Endothelial cell of umbilical vein (primary cell): ENCODE data around the gene ITSN2. TPM values are rescaled to one million over a fixed set of nuclear protein-coding genes. Genes with fewer than 3 reads are reported as not detected.

Source experiments
- BruUV-seq: library from RNA; stranded (reverse); fragments of 400-500 nt; replicated peaks from 2 replicates; lab custom pipeline; 2021; lab: Mats Ljungman, UMichigan
- CTCF ChIA-PET: fragments of 300-600, 350-600 bp; sonication (Branson Sonifier 250); formaldehyde crosslinking; loops from one replicate; lab custom pipeline; 2021; ENCODE audit warnings: antibody characterized with exemption, inconsistent platforms; lab: Charles Lee
- POLR2A ChIA-PET: fragments of 300-600, 350-600 bp; sonication (Branson Sonifier 250); formaldehyde crosslinking; loops from one replicate; lab custom pipeline; 2021; ENCODE audit warnings: antibody characterized with exemption, inconsistent platforms; lab: Charles Lee
- DNase-seq: peaks from one replicate; pipeline ENCODE4 v3.0.0-alpha.2; 2011; ENCODE audit warnings: low read depth, low spot score
- FAIRE-seq: peaks from 2 replicates; lab custom pipeline; 2011; peaks lifted over from hg19 to GRCh38; lab: Jason Lieb, UNC
- H2AFZ ChIP-seq: 2 replicates; pipeline ENCODE4 v1.6.0; 2012; ENCODE audit warnings: low read depth, low read length, control low read depth, inconsistent platforms
- H3K27ac ChIP-seq: 2 replicates; pipeline ENCODE4 v1.5.1; 2011; ENCODE audit warnings: low read depth, mild to moderate bottlenecking, control low read depth, low read length, moderate library complexity; ENCODE audit not compliant: insufficient read depth
- H3K27me3 ChIP-seq, 2 experiments: 2 replicates each; pipeline versions ENCODE4 v1.6.0 to v1.6.1; 2011; ENCODE audit warnings: low read length in 2 of 2, mixed read lengths in 1 of 2; ENCODE audit not compliant: control insufficient read depth in 2 of 2, insufficient read depth in 2 of 2
- H3K36me3 ChIP-seq, 2 experiments: 2 replicates in 1 of 2; 3 replicates in 1 of 2; pipeline ENCODE4 v1.5.1; 2011; ENCODE audit warnings: low read length in 2 of 2, mild to moderate bottlenecking in 1 of 2, moderate library complexity in 1 of 2; ENCODE audit not compliant: control insufficient read depth in 2 of 2, insufficient read depth in 2 of 2; ENCODE audit errors: extremely low read depth in 1 of 2
- H3K4me1 ChIP-seq: 3 replicates; pipeline ENCODE4 v1.5.1; 2011; ENCODE audit warnings: mild to moderate bottlenecking, low read length; ENCODE audit not compliant: control insufficient read depth, insufficient read depth; ENCODE audit errors: extremely low read depth
- H3K4me2 ChIP-seq: 2 replicates; pipeline ENCODE4 v1.6.1; 2011; ENCODE audit warnings: low read length, control low read depth, mixed read lengths; ENCODE audit not compliant: insufficient read depth
- H3K4me3 ChIP-seq, 3 experiments: fragments of 200-600 bp in 1 of 3; sonication (generic), shearing (Covaris generic) in 1 of 3; replicated peaks in 1 of 3; 2 replicates each; pipeline ENCODE4 v1.5.1; 2011 to 2016; ENCODE audit warnings: control low read depth in 3 of 3, low read length in 3 of 3, mild to moderate bottlenecking in 2 of 3, inconsistent platforms in 1 of 3, low read depth in 1 of 3, moderate library complexity in 1 of 3; ENCODE audit not compliant: insufficient read depth in 1 of 3
- H3K79me2 ChIP-seq: 2 replicates; pipeline ENCODE4 v1.6.0; 2012; ENCODE audit warnings: low read length, inconsistent platforms; ENCODE audit not compliant: control insufficient read depth, insufficient read depth
- H3K9ac ChIP-seq: replicated peaks from 2 replicates; pipeline ENCODE3; 2011; ENCODE audit warnings: low read length, control low read depth; ENCODE audit not compliant: insufficient read depth; ENCODE audit errors: extremely low read depth
- H3K9me1 ChIP-seq: replicated peaks from 3 replicates; pipeline ENCODE4 v1.6.0; 2011; ENCODE audit warnings: mild to moderate bottlenecking, low read length; ENCODE audit not compliant: control insufficient read depth, insufficient read depth; ENCODE audit errors: extremely low read depth
- H3K9me3 ChIP-seq: replicated peaks from 2 replicates; pipeline ENCODE4 v1.5.1; 2012; ENCODE audit warnings: low read length, inconsistent platforms; ENCODE audit not compliant: control insufficient read depth, insufficient read depth
- H4K20me1 ChIP-seq: replicated peaks from 2 replicates; pipeline ENCODE3; 2011; ENCODE audit warnings: mild to moderate bottlenecking, low read length; ENCODE audit not compliant: control insufficient read depth, insufficient read depth; ENCODE audit errors: extremely low read depth
- EZH2 ChIP-seq: IDR thresholded peaks from 2 replicates; pipeline ENCODE4 v1.6.1; 2012; ENCODE audit warnings: borderline replicate concordance, low read depth, mild to moderate bottlenecking, moderate library complexity, low read length, inconsistent platforms; ENCODE audit not compliant: severe bottlenecking
- FOS ChIP-seq: IDR thresholded peaks from 2 replicates; pipeline ENCODE4 v1.6.1; 2011; ENCODE audit warnings: mild to moderate bottlenecking, low read length, moderate library complexity, borderline replicate concordance; ENCODE audit not compliant: insufficient read depth
- JUN ChIP-seq: IDR thresholded peaks from 2 replicates; pipeline ENCODE4 v1.6.1; 2011; ENCODE audit warnings: borderline replicate concordance, low read depth; ENCODE audit not compliant: insufficient read length, insufficient read depth
- MAX ChIP-seq: IDR thresholded peaks from 2 replicates; pipeline ENCODE4 v1.6.1; 2011; ENCODE audit not compliant: insufficient read depth, insufficient read length
- POLR2A ChIP-seq: IDR thresholded peaks from 2 replicates; pipeline ENCODE4 v1.6.1; 2012; ENCODE audit warnings: low read depth, mild to moderate bottlenecking, control low read depth, low read length
- dilution Hi-C: fragments of 300-500 bp; cut with MboI; formaldehyde crosslinking; loops from one replicate; pipeline ENCODE4 v1.15.0; 2019; ENCODE audit warnings: low sequenced_read_pairs; ENCODE audit not compliant: extremely low pct_ligation_motif_present
- intact Hi-C: fragments of 100-400 bp; cut with micrococcal nuclease; formaldehyde crosslinking; loops from one replicate; pipeline ENCODE4 v1.10.0; 2022
- polyA plus RNA-seq, 4 experiments: library from polyadenylated mRNA; depleted of rRNA in 3 of 4; stranded (reverse) in 3 of 4; unstranded in 1 of 4; fragments of >200 nt; gene quantifications; 2 replicates each; pipeline versions ENCODE4 v1.2.1 to v1.2.3, GENCODE V29; 2011 to 2012; ENCODE audit warnings: missing spikeins in 1 of 4
- total RNA-seq: library from RNA; stranded (reverse); gene quantifications from 2 replicates; pipeline ENCODE4 v1.2.3, GENCODE V29; 2021

ITSN2 gene
- total and polyA plus RNA-seq, 2 donors (not counting 3 experiments of a cell fraction or from before 2014, with no cell fraction given), result 30.5 to 56.8 TPM

- Histone ChIP-seq H3K36me3 (peaks cover 0 to 9% of the 10 kb centered on the region in 2 experiments), H4K20me1 (no peaks in the 10 kb centered on the region), H3K27ac (no peak overlapping the region), H3K4me2 (no peak overlapping the region), H3K4me3 (no peak overlapping the region), H3K79me2 (peaks cover 17% of the 10 kb centered on the region), H3K27me3 (no peaks in the 10 kb centered on the region), H3K9ac (no peak overlapping the region), H3K9me1 (no peaks in the 10 kb centered on the region), H2AFZ (no peak overlapping the region), H3K9me3 (no peaks in the 10 kb centered on the region), H3K4me1 (peaks cover 3% of the 10 kb centered on the region)
- intact Hi-C loops (no loop called here), dilution Hi-C loops (no loop called here)
- no peak for FAIRE-seq
- CTCF ChIA-PET, result no interaction called here
- TF ChIP-seq POLR2A, result no peak
- TF ChIP-seq EZH2, result no peak
- no peak for TF ChIP-seq JUN
- TF ChIP-seq MAX, result no peak
- BruUV-seq, result no TSS peak
- POLR2A ChIA-PET, result no interaction called here
- DNase-seq, result no peak
Measured at GRCh38 chr2:24315669-24316068, 44.7 kb downstream of the ITSN2 start.

GRCh38 chr2:24313744-24314632 is 46.3 kb downstream of the ITSN2 start:
- Histone ChIP-seq H3K4me2 (no peak overlapping the region), H3K9me3 (no peaks in the 10 kb centered on the region), H3K27ac (no peak overlapping the region), H3K4me1 (peaks cover 3% of the 10 kb centered on the region), H4K20me1 (no peaks in the 10 kb centered on the region), H3K27me3 (no peaks in the 10 kb centered on the region), H3K9ac (no peak overlapping the region), H3K36me3 (peaks cover under 1 to 19% of the 10 kb centered on the region in 2 experiments), H3K9me1 (no peaks in the 10 kb centered on the region), H3K4me3 (no peak overlapping the region), H2AFZ (no peak overlapping the region), H3K79me2 (peaks cover 12% of the 10 kb centered on the region)
- POLR2A ChIA-PET, result no interaction called here
- intact Hi-C loops, result loop anchor here (5.0 kb wide), 1 partner anchor 68 kb away; no protein-coding TSS in a partner anchor
- CTCF ChIA-PET, result interaction anchor here (0.7 to 1.1 kb wide), 2 partner anchors 9 to 15 kb away, joined by 3 read pairs; no protein-coding TSS in a partner anchor
- no peak for DNase-seq
- no peak for TF ChIP-seq FOS
- TF ChIP-seq JUN, result no peak
- no TSS peak for BruUV-seq
- FAIRE-seq, result peak; percentile 49
- dilution Hi-C loops, result no loop called here
